Tibial nerve (tissue), 4 donors: Measurements from ENCODE around the gene PRKCSH. TPM values are rescaled to one million over a fixed set of nuclear protein-coding genes. Genes with fewer than 3 reads are reported as not detected.
"Not testable (repeated sequence)": the region's sequence is repeated elsewhere in the genome, so short reads cannot be mapped to it uniquely, and the experiment has no call there.

ENCODE experiments used
- DNase-seq, 2 donors: peaks; one replicate each; pipeline ENCODE4 v3.0.0-alpha.2; 2019; ENCODE audit warnings: low spot score in 2 of 2
- H3K27ac ChIP-seq, 4 donors: fragments of 200-600 bp; sonication (generic) in 3 of 4; one replicate each; pipeline ENCODE4 v1.5.1; 2017 to 2019; ENCODE audit warnings: mild to moderate bottlenecking in 1 of 4
- H3K27me3 ChIP-seq, 2 donors: fragments of 200-600 bp; sonication (generic) in 1 of 2; one replicate each; pipeline versions ENCODE4 v1.5.1 to v1.6.0; 2017 to 2019
- H3K36me3 ChIP-seq, 3 donors: fragments of 200-600 bp; sonication (generic); one replicate each; pipeline ENCODE4 v1.5.1; 2018 to 2019
- H3K4me1 ChIP-seq, 4 donors: fragments of 200-600 bp; sonication (generic) in 3 of 4; one replicate each; pipeline ENCODE4 v1.5.1; 2017 to 2019
- H3K4me3 ChIP-seq, 4 donors: fragments of 200-600 bp; sonication (generic) in 3 of 4; one replicate each; pipeline ENCODE4 v1.5.1; 2017 to 2019; ENCODE audit warnings: mild to moderate bottlenecking in 1 of 4, moderate library complexity in 1 of 4
- H3K9me3 ChIP-seq, 4 donors: fragments of 200-600 bp; sonication (generic) in 3 of 4; one replicate each; pipeline ENCODE4 v1.5.1; 2017 to 2019
- EP300 ChIP-seq, 2 donors: sonication (generic); formaldehyde crosslinking; IDR thresholded peaks; one replicate each; pipeline ENCODE4 v1.6.1; 2017; ENCODE audit warnings: antibody characterized with exemption in 2 of 2, mild to moderate bottlenecking in 1 of 2
- POLR2A ChIP-seq, 2 donors: fragments of 450-650 bp; IDR thresholded peaks; one replicate each; pipeline ENCODE4 v1.6.1; 2017; ENCODE audit warnings: antibody characterized with exemption in 2 of 2, mild to moderate bottlenecking in 2 of 2, moderate library complexity in 2 of 2
- WGBS, 2 donors: methylation state at CpG; one replicate each; pipeline ENCODE4 v1.1.5; 2018; 5-methylcytosine and 5-hydroxymethylcytosine counted together
- total RNA-seq, 4 donors: library from RNA; depleted of rRNA; stranded (reverse); fragments of >200 nt; gene quantifications; one replicate each; pipeline ENCODE4 v1.1.0, GENCODE V29; 2016
- TF ChIP-seq, protein P1 (sequence below), 5 experiments: fragments of 200-600 bp in 3 of 5; fragments of 450-650 bp in 2 of 5; sonication (generic) in 3 of 5; IDR thresholded peaks; one replicate each; pipeline ENCODE4 v1.5.1; 2016 to 2019; ENCODE audit warnings: antibody characterized with exemption in 5 of 5, mild to moderate bottlenecking in 3 of 5, moderate library complexity in 2 of 5

Gene PRKCSH
- total RNA-seq, 4 donors from 2014 or later: 94.0 to 101 (median 97.4) TPM

DNA sequence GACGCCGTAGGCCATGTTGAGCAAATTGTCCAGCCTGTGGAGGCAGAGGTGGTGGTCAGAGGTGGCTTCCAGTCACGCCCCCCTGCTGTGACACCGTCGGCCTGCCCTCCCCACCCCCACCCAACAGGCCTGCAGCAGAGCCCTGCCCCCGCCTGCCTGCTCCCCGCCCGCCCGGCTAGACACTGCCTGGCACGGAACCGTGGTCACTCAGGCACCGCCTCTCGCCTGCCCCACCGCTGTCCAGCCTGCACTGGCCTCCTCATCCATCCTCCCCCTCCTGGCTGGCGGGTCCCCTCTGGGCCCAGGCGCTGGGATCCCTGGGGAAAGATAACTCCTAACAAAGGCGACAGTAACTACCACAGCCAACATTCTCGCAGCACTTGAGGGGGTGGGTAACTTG lies 21.7 kb downstream of the PRKCSH start:
- Histone ChIP-seq H3K27ac (no peak overlapping the region), H3K4me3 (no peak overlapping the region), H3K27me3 (peaks cover 0 to 25% of the 10 kb centered on the region in 2 donors), H3K36me3 (no peaks in the 10 kb centered on the region), H3K4me1 (peaks cover 0 to 8% (median 0%) of the 10 kb centered on the region in 4 donors), H3K9me3 (no peaks in the 10 kb centered on the region)
- DNase-seq: no peak
- 8 to 23% methylated on average over 3 to 10 of the region's 18 CpGs for WGBS, 2 donors
- TF ChIP-seq EP300 (IDR thresholded peaks at IDR 0.05) (no peak), POLR2A (IDR thresholded peaks at IDR 0.05) (no peak)
- TF ChIP-seq, protein P1, sequence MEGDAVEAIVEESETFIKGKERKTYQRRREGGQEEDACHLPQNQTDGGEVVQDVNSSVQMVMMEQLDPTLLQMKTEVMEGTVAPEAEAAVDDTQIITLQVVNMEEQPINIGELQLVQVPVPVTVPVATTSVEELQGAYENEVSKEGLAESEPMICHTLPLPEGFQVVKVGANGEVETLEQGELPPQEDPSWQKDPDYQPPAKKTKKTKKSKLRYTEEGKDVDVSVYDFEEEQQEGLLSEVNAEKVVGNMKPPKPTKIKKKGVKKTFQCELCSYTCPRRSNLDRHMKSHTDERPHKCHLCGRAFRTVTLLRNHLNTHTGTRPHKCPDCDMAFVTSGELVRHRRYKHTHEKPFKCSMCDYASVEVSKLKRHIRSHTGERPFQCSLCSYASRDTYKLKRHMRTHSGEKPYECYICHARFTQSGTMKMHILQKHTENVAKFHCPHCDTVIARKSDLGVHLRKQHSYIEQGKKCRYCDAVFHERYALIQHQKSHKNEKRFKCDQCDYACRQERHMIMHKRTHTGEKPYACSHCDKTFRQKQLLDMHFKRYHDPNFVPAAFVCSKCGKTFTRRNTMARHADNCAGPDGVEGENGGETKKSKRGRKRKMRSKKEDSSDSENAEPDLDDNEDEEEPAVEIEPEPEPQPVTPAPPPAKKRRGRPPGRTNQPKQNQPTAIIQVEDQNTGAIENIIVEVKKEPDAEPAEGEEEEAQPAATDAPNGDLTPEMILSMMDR (IDR thresholded peaks at IDR 0.05): no peak

DNA sequence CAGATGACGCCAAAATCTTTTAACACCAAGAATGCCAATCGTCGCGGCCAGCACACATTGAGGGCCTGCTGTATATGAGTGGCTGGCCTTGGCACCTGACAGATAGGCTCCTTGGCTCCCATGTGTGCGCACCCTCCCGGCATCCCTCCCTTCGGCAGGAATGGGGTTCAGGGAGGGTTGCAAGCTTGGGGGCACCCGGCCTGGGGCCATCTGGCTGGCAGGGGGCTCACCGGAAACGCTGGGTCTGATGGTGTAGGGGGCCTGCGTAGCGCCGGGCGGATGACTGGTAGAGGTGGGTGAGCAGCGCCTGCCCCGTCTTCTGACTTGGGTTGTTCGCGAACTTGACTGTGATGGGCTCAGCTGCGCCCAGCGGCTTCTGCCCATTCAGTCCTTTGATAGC lies 22.4 kb downstream of the PRKCSH start:
- H3K4me1 ChIP-seq: peaks cover 0 to 1% (median 0%) of the 10 kb centered on the region in 4 donors
- H3K27ac ChIP-seq: no peak overlapping the region
- 78 to 86% methylated on average over 18 to 20 of the region's 20 CpGs for WGBS, 2 donors
- H3K4me3 ChIP-seq: no peak overlapping the region
- H3K36me3 ChIP-seq: no peaks in the 10 kb centered on the region
- H3K9me3 ChIP-seq: no peaks in the 10 kb centered on the region
- DNase-seq: no peak
- TF ChIP-seq POLR2A (IDR thresholded peaks at IDR 0.05): no peak
- TF ChIP-seq, protein P1 (IDR thresholded peaks at IDR 0.05): no peak
- TF ChIP-seq EP300 (IDR thresholded peaks at IDR 0.05): no peak
- peaks cover 0 to 21% of the 10 kb centered on the region in 2 donors for H3K27me3 ChIP-seq

DNA sequence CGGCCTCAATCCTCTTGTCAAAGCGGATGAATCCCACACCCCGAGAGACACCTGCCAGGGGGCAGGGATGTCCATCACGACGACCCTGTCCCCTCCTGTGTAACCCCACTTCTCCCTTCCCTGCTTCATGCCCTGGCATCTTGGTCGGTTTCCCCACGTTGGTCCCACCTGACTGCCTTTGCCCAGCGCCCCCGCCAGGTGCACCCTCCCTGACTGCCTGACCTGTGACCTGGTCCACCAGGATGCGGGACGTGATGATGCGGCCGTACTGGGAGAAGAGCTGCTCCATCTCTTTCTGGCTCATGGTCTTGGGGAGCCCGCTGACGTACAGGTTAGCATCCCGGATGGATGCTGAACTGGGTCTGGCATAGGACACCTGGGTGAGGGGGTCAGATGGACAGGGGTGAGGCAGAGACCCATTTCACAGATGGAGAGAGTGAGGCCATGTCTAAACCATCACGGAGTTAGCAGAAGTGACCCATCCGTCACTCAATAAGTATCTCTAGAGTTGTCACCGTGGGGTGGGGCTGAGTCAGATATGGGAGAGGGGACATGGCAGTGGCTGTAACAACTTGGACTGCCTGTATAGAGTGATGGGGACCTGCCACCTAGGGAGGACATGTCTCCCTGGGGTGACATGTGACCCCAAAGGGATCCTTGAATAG lies 22.9 kb downstream of the PRKCSH start:
- H3K4me3 ChIP-seq: no peak overlapping the region
- H3K9me3 ChIP-seq: no peaks in the 10 kb centered on the region
- DNase-seq: no peak
- H3K4me1 ChIP-seq: no peaks in the 10 kb centered on the region
- WGBS, 2 donors: 86 to 88% methylated on average over 19 of the region's 19 CpGs
- H3K36me3 ChIP-seq: no peaks in the 10 kb centered on the region
- H3K27ac ChIP-seq: no peak overlapping the region
- TF ChIP-seq EP300 (IDR thresholded peaks at IDR 0.05) (no peak), POLR2A (IDR thresholded peaks at IDR 0.05) (no peak)
- TF ChIP-seq, protein P1 (IDR thresholded peaks at IDR 0.05): no peak
- peaks cover 0 to 16% of the 10 kb centered on the region in 2 donors for H3K27me3 ChIP-seq

DNA sequence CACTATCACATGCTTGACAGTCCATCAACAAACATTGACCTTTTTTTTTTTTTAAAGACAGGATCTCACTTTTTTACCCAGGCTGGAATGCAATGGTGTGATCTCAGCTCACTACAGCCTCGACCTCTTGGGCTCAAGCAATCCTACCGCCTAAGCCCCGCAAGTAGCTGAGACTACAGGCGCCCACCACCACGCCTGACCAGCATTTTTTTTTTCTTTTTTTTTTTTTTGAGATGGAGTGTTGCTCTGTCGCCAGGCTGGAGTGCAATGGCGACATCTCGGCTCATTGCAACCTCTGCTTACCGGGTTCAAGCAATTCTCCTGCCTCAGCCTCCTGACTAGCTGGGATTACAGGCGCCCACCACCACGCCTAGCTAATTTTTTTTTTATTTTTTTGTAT lies 23.5 kb downstream of the PRKCSH start:
- H3K36me3 ChIP-seq, H3K27ac ChIP-seq, DNase-seq, H3K4me3 ChIP-seq, H3K4me1 ChIP-seq, H3K9me3 ChIP-seq: not testable (repeated sequence)
- 80 to 82% methylated on average over 11 of the region's 11 CpGs for WGBS, 2 donors
- peaks cover 0 to 13% of the 10 kb centered on the region in 2 donors for H3K27me3 ChIP-seq

DNA sequence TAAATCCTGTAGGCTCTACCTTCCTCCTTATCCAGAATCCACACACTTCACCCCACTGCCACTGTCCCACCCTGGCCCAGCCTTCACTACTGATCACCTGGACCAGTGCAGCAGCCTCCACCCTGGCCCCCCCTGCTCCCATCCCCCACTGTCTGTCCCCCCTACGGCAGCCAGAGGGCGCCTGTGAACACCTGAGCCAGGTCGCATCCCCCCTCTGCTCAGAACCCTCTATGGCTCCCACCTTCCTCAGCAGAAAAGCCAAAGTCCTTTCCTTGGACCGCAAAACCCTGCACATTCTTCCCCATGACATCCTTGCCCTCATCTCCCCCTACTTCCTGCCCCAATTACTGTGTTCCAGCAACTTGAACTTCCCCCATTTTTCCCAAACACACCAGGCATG lies 24.8 kb downstream of the PRKCSH start:
- 47 to 52% methylated on average over 4 of the region's 4 CpGs for WGBS, 2 donors
- peaks cover 0 to 17% of the 10 kb centered on the region in 2 donors for H3K27me3 ChIP-seq
- H3K27ac ChIP-seq: no peak overlapping the region
- H3K9me3 ChIP-seq: no peaks in the 10 kb centered on the region
- TF ChIP-seq, protein P1 (IDR thresholded peaks at IDR 0.05): no peak
- TF ChIP-seq EP300 (IDR thresholded peaks at IDR 0.05) (no peak), POLR2A (IDR thresholded peaks at IDR 0.05) (no peak)
- H3K4me3 ChIP-seq: no peak overlapping the region
- H3K36me3 ChIP-seq: no peaks in the 10 kb centered on the region
- no peaks in the 10 kb centered on the region for H3K4me1 ChIP-seq
- no peak for DNase-seq
